Endodermal cell (in vitro differentiated cells): Measurements from ENCODE around the gene ARHGEF28. TPM values are rescaled to one million over a fixed set of nuclear protein-coding genes. Genes with fewer than 3 reads are reported as not detected.
A peak's percentile ranks its signal among the peaks of the same experiment; 100 is the strongest.

Experiments used
- DNase-seq: peaks from one replicate; pipeline ENCODE4 v3.0.0-alpha.2; 2017
- H3K27ac ChIP-seq: 2 replicates; pipeline ENCODE4 v1.5.1; 2013; ENCODE audit warnings: mild to moderate bottlenecking, low read depth, low read length, moderate library complexity
- H3K27me3 ChIP-seq: 2 replicates; pipeline ENCODE4 v1.6.1; 2013; ENCODE audit warnings: mild to moderate bottlenecking, low read length, moderate library complexity; ENCODE audit not compliant: insufficient read depth, control insufficient read depth, poor library complexity, severe bottlenecking
- H3K36me3 ChIP-seq: 2 replicates; pipeline ENCODE4 v1.7.0; 2013; ENCODE audit warnings: mild to moderate bottlenecking, low read length, moderate library complexity; ENCODE audit not compliant: control insufficient read depth, insufficient read depth
- H3K4me1 ChIP-seq: one replicate; pipeline ENCODE4 v1.7.0; 2013; ENCODE audit warnings: low read length; ENCODE audit not compliant: control insufficient read depth, insufficient read depth
- H3K4me3 ChIP-seq: 2 replicates; pipeline ENCODE4 v1.5.1; 2013; ENCODE audit warnings: mild to moderate bottlenecking, low read length, moderate library complexity
- H3K9ac ChIP-seq: 2 replicates; pipeline ENCODE4 v1.6.1; 2013; ENCODE audit warnings: mild to moderate bottlenecking, low read length, moderate library complexity; ENCODE audit not compliant: poor library complexity, severe bottlenecking; ENCODE audit errors: extremely low read depth
- H3K9me3 ChIP-seq: 2 replicates; pipeline ENCODE4 v1.6.1; 2013; ENCODE audit warnings: mild to moderate bottlenecking, low read length, moderate library complexity; ENCODE audit not compliant: control insufficient read depth
- H3K27ac Mint-ChIP-seq: 2 replicates; pipeline ENCODE4 v1.8.0; 2020; ENCODE audit warnings: mixed read lengths
- H3K27me3 Mint-ChIP-seq: 2 replicates; pipeline ENCODE4 v1.8.0; 2021; ENCODE audit warnings: mild to moderate bottlenecking, mixed read lengths; ENCODE audit not compliant: insufficient read depth
- H3K36me3 Mint-ChIP-seq: 2 replicates; pipeline ENCODE4 v1.8.0; 2020; ENCODE audit warnings: low read depth, mixed read lengths
- H3K4me1 Mint-ChIP-seq: 2 replicates; pipeline ENCODE4 v1.8.0; 2020; ENCODE audit warnings: mixed read lengths
- H3K4me3 Mint-ChIP-seq: 2 replicates; pipeline ENCODE4 v1.8.0; 2020; ENCODE audit warnings: mild to moderate bottlenecking, moderate library complexity, mixed read lengths
- H3K9me3 Mint-ChIP-seq: 2 replicates; pipeline ENCODE4 v1.8.0; 2020; ENCODE audit warnings: mild to moderate bottlenecking, mixed read lengths
- CTCF ChIP-seq: fragments of 200-600 bp; sonication (generic); conservative IDR thresholded peaks from 2 replicates; pipeline ENCODE4 v1.5.0; 2021; ENCODE audit warnings: antibody characterized with exemption, mild to moderate bottlenecking
- WGBS, 2 experiments: methylation state at CpG; one replicate each; pipeline versions ENCODE4 v1.1.5 to v1.1.7; 2013; ENCODE audit warnings: missing lambda C conversion rate in 2 of 2, mixed read lengths in 1 of 2; ENCODE audit not compliant: insufficient coverage in 1 of 2, insufficient read length in 1 of 2; 5-methylcytosine and 5-hydroxymethylcytosine counted together
- total RNA-seq, 2 donors: library from RNA; stranded (reverse); fragmentation: NEBNext Ultra II Directional in 1 of 2; extraction: Animal tissue kit (Norgen Biotek cat#: 25700) in 1 of 2; gene quantifications; 2 replicates in 1 of 2; 3 replicates in 1 of 2; pipeline ENCODE4 v1.2.1, GENCODE V29; 2021

ARHGEF28 gene
- total RNA-seq, 2 donors from 2014 or later, result 0.92 to 1.2 TPM

DNA sequence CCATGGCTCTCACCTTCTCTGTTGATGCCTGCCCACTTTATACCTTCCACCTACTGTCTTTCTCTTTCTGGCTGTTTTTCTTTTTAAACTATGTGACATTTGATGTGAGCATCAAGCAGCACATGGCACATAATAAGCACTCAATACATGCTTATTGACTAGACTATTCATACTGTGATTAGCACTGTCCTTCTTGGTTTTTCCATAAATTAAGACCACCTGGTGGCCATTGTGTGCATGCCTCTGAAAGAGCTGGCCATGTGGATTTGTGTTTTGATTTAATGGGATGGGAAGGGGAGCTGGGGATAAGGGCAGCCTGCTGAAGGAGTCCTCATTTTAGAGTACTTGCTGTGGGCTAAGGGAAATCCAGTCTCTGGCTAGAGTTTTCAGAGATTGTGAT, 79.4 kb downstream of the ARHGEF28 start:
- H3K36me3 Mint-ChIP-seq, result no peaks in the 10 kb centered on the region
- TF ChIP-seq CTCF, result peak; percentile 54
- DNase-seq, result no peak

GRCh38 chr5:73706963-73707362, 81.0 kb downstream of the ARHGEF28 start:
- no peak for TF ChIP-seq CTCF
- no peak overlapping the region for H3K4me3 ChIP-seq
- Mint-ChIP-seq H3K9me3 (peaks cover 13% of the 10 kb centered on the region), H3K27ac (no peak overlapping the region), H3K36me3 (no peaks in the 10 kb centered on the region), H3K4me3 (no peak overlapping the region), H3K4me1 (peaks cover 4% of the 10 kb centered on the region), H3K27me3 (peaks cover 5% of the 10 kb centered on the region)
- H3K27me3 ChIP-seq, result peaks cover 41% of the 10 kb centered on the region
- H3K27ac ChIP-seq, result no peak overlapping the region
- no peak for DNase-seq
- WGBS, 2 experiments, result 94% methylated on average over 5 of the region's 5 CpGs
- no peaks in the 10 kb centered on the region for H3K36me3 ChIP-seq
- no peak overlapping the region for H3K9ac ChIP-seq
- no peaks in the 10 kb centered on the region for H3K4me1 ChIP-seq
- peaks cover 22% of the 10 kb centered on the region for H3K9me3 ChIP-seq

More for the DNA sequence above, 79.4 kb downstream of the ARHGEF28 start:
- H3K36me3 ChIP-seq, result no peaks in the 10 kb centered on the region
- H3K9me3 ChIP-seq, result peaks cover 21% of the 10 kb centered on the region
- Mint-ChIP-seq H3K4me3 (no peak overlapping the region), H3K9me3 (peaks cover 13% of the 10 kb centered on the region), H3K27me3 (peaks cover 8% of the 10 kb centered on the region), H3K27ac (no peak overlapping the region), H3K4me1 (peaks cover 4% of the 10 kb centered on the region)
- no peak overlapping the region for H3K4me3 ChIP-seq
- H3K9ac ChIP-seq, result no peak overlapping the region
- no peaks in the 10 kb centered on the region for H3K4me1 ChIP-seq
- H3K27ac ChIP-seq, result no peak overlapping the region
- peaks cover 53% of the 10 kb centered on the region for H3K27me3 ChIP-seq

DNA sequence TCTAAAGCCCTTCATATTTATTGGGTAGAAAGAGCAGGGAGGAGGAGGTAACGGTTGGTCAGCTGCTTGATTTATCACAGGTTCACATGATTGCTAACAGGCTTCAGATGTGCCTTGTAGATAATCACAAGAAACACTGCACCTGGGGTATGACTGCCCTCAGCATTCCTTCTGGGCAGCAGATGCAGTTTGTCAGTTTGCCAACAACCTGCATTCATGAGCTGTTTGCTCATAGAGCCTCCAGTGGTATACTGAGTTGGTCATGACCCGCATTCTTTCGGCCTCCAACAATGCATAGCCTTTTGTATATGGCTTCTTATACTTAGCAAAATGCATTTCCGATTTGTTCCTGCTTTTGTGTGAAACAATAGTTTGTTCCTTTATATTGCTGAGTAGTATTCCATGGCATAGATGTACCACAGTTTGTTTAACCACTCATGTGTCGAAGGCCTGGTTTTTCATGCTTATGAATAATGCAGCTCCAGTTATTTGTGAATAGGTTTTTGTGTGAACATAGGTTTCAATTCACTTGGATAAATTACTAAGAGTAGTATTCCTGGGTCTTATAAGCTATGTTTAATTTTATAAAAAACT, 83.6 kb downstream of the ARHGEF28 start:
- H3K27ac ChIP-seq, result no peak overlapping the region
- H3K9me3 Mint-ChIP-seq, result peaks cover 13% of the 10 kb centered on the region
- no peak for TF ChIP-seq CTCF

More for the DNA sequence above, 83.6 kb downstream of the ARHGEF28 start:
- no peak for DNase-seq
- H3K9ac ChIP-seq, result no peak overlapping the region
- H3K27me3 Mint-ChIP-seq, result no peaks in the 10 kb centered on the region
- WGBS, 2 experiments, result 91 to 92% methylated on average over 3 to 5 of the region's 5 CpGs
- H3K4me1 Mint-ChIP-seq, result no peaks in the 10 kb centered on the region
- no peak overlapping the region for H3K4me3 Mint-ChIP-seq
- no peaks in the 10 kb centered on the region for H3K36me3 ChIP-seq
- peaks cover 22% of the 10 kb centered on the region for H3K9me3 ChIP-seq
- H3K27ac Mint-ChIP-seq, result no peak overlapping the region
- no peak overlapping the region for H3K4me3 ChIP-seq
- H3K27me3 ChIP-seq, result peaks cover 27% of the 10 kb centered on the region
- H3K36me3 Mint-ChIP-seq, result no peaks in the 10 kb centered on the region
- no peaks in the 10 kb centered on the region for H3K4me1 ChIP-seq
